C1 segment of cervical spinal cord (tissue), 14 donors: ENCODE measurements around the gene CEP55.

Experiments used
- DNase-seq, 14 donors: peaks; one replicate each; lab custom pipeline; 2025; lab: John Stamatoyannopoulos, UW

The CEP55 gene

GRCh38 chr10:93560541-93560940, 64.1 kb downstream of the CEP55 start:
- no peak for DNase-seq

- no peak for DNase-seq
Measured at GRCh38 chr10:93565446-93565845, 69.0 kb downstream of the CEP55 start.

- DNase-seq = peak in 6 of 14 donors; percentile 7 to 47 (median 14)
Measured at GRCh38 chr10:93566435-93567276, 70.2 kb downstream of the CEP55 start, which contains the start of gene FFAR4. Gene FFAR4 (plus strand): TSS chr10:93566665. CDS start chr10:93566721, 56 bp downstream.

GRCh38 chr10:93567277-93568104, 71.1 kb downstream of the CEP55 start:
- DNase-seq = no peak

- DNase-seq = peak in 2 of 14 donors; percentile 4 to 30
Measured at GRCh38 chr10:93568105-93568390, 71.6 kb downstream of the CEP55 start.

GRCh38 chr10:93570383-93570782, 74.0 kb downstream of the CEP55 start:
- no peak for DNase-seq

- no peak for DNase-seq
Measured at GRCh38 chr10:93572606-93573005, 76.2 kb downstream of the CEP55 start.

GRCh38 chr10:93573051-93573909, 76.9 kb downstream of the CEP55 start:
- DNase-seq = peak in 6 of 14 donors; percentile 22 to 49 (median 28)

- no peak for DNase-seq
Measured at GRCh38 chr10:93573924-93574323, 77.5 kb downstream of the CEP55 start.

GRCh38 chr10:93576888-93577287, 80.5 kb downstream of the CEP55 start:
- no peak for DNase-seq

- DNase-seq = no peak
Measured at GRCh38 chr10:93577565-93577964, 81.2 kb downstream of the CEP55 start.
